ENCODE results near the gene BCL11A.

The BCL11A gene

DNA sequence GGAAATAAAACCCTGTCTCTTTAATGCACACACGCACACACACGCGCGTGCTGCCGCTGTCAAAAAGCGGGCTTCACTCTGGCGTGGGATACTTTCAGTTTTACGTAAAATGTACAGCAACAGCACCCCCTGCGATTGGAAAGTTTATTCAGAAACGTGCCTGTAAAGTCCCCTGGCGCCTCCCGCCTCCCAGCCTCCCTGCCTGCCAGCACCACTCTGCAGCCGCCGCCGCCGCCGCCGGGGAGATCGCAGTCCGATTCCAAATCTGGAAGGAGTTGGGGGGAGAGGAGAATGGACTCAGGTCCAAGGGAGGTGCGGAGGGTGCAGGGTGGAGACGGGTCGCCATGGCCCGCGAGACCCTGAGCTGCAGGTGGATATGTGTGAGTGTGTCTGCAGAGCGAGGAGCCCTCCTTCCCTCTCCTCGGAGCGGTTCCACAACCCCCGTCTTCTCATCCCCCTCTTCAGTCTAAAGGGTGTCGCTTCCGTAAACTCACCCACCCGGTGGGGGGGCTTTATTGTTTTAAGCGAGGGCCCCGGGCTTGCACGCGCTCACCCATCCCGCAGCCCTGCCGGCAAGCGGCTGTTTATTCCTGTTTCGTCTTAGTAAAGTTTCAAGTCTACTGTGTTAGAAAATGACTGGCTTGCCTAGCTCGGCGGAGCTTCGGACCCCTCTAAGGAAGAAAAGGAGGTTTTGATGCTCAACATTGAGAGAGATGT lies 1.8 kb upstream of the BCL11A start:
- H3K9me3 ChIP-seq (ENCODE audit: severe bottlenecking), result no peaks in the 10 kb centered on the region
- DNase-seq, result peak; percentile 83

DNA sequence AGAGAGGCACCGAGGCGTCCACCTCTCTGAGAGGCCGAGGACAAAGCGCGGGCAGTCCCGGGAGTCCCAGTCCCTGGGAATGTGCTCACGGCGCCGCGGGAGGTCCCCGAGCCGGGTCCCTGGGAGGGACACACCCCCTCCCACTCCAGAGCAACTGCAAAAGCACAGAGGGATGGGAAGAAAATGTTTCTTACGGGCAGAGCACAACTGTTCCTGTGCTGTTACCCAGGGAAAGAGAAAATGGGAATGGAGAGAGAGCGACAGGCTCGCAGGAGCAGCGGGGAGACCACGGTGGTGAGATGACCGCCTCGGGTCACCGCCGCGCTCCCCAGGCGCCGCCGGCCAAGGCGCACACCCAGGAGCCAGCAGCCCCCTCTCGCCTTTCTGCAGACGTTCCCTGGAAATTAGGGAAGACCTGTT lies 1.2 kb upstream of the BCL11A start:
- peak overlapping the region; percentile 63 for H3K27ac ChIP-seq

More for the DNA sequence above, 1.8 kb upstream of the BCL11A start:
- H3K4me3 ChIP-seq (ENCODE audit: low read depth, low read length), result peak overlapping the region; percentile 71
- H3K27me3 ChIP-seq (ENCODE audit: insufficient read depth, low read depth, severe bottlenecking), result peaks cover 3% of the 10 kb centered on the region
- H3K36me3 ChIP-seq, result peaks cover under 1% of the 10 kb centered on the region; the same call in 1 of the 2 replicates
- TF ChIP-seq, protein P1, sequence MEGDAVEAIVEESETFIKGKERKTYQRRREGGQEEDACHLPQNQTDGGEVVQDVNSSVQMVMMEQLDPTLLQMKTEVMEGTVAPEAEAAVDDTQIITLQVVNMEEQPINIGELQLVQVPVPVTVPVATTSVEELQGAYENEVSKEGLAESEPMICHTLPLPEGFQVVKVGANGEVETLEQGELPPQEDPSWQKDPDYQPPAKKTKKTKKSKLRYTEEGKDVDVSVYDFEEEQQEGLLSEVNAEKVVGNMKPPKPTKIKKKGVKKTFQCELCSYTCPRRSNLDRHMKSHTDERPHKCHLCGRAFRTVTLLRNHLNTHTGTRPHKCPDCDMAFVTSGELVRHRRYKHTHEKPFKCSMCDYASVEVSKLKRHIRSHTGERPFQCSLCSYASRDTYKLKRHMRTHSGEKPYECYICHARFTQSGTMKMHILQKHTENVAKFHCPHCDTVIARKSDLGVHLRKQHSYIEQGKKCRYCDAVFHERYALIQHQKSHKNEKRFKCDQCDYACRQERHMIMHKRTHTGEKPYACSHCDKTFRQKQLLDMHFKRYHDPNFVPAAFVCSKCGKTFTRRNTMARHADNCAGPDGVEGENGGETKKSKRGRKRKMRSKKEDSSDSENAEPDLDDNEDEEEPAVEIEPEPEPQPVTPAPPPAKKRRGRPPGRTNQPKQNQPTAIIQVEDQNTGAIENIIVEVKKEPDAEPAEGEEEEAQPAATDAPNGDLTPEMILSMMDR (IDR thresholded peaks at IDR 0.05; ENCODE audit: low read depth, low read length), result peak; percentile 43; the same call in 1 of the 2 replicates
- peak overlapping the region; percentile 20; the same call in 1 of the 2 replicates for H3K27ac ChIP-seq

DNA sequence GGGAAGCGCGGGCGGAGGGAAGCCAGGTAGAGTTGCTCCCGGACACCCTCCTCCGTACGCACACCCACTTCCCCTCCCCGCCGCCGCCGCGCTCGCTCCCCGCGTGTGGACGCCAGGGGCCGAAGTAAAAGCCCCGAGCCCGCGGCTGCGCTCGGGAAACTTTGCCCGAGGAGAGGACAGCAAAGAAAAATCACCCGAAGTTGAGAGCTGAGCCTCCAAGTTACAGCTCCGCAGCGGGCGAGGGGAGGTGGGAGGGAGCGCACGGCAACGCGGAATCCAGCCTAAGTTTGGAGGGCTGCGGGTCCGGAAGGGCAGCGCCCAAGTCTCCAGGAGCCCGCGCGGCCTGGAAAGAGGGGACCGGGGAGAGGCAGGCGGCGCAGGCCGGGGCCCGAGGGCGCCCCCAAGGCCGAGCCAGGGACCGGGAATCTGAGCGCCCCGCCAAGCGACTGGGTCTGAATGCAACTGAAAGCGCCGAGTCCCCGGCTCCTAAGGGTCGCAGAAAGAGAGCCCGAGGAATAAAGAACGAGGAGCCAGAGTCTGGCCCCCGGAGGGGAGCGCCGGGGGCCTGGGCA lies 706 bp upstream of the BCL11A start:
- Histone ChIP-seq H3K4me3 (ENCODE audit: low read depth, low read length) (peak overlapping the region; percentile 71), H3K9me3 (ENCODE audit: severe bottlenecking) (no peaks in the 10 kb centered on the region), H3K27ac (peak overlapping the region; percentile 63), H3K27me3 (ENCODE audit: insufficient read depth, low read depth, severe bottlenecking) (peaks cover 3% of the 10 kb centered on the region), H3K36me3 (peaks cover 6% of the 10 kb centered on the region)
- TF ChIP-seq, protein P1 (IDR thresholded peaks at IDR 0.05; ENCODE audit: low read depth, low read length), result no peak
- peak; percentile 64 for DNase-seq

More for the DNA sequence above, 1.2 kb upstream of the BCL11A start:
- DNase-seq, result peak; percentile 63
- peaks cover 6% of the 10 kb centered on the region for H3K36me3 ChIP-seq
- TF ChIP-seq, protein P1 (IDR thresholded peaks at IDR 0.05; ENCODE audit: low read depth, low read length), result no peak
- peak overlapping the region; percentile 71 for H3K4me3 ChIP-seq (ENCODE audit: low read depth, low read length)
- H3K27me3 ChIP-seq (ENCODE audit: insufficient read depth, low read depth, severe bottlenecking), result peaks cover 3% of the 10 kb centered on the region
- no peaks in the 10 kb centered on the region for H3K9me3 ChIP-seq (ENCODE audit: severe bottlenecking)

GRCh38 chr2:60552851-60553494 lies 481 bp downstream of the BCL11A start:
- TF ChIP-seq, protein P1 (IDR thresholded peaks at IDR 0.05; ENCODE audit: low read depth, low read length), result no peak
- no peak for DNase-seq
- peak overlapping the region; percentile 71 for H3K4me3 ChIP-seq (ENCODE audit: low read depth, low read length)
- peaks cover 3% of the 10 kb centered on the region for H3K27me3 ChIP-seq (ENCODE audit: insufficient read depth, low read depth, severe bottlenecking)
- peak overlapping the region; percentile 63 for H3K27ac ChIP-seq
- peaks cover 6% of the 10 kb centered on the region for H3K36me3 ChIP-seq
- no peaks in the 10 kb centered on the region for H3K9me3 ChIP-seq (ENCODE audit: severe bottlenecking)

DNA sequence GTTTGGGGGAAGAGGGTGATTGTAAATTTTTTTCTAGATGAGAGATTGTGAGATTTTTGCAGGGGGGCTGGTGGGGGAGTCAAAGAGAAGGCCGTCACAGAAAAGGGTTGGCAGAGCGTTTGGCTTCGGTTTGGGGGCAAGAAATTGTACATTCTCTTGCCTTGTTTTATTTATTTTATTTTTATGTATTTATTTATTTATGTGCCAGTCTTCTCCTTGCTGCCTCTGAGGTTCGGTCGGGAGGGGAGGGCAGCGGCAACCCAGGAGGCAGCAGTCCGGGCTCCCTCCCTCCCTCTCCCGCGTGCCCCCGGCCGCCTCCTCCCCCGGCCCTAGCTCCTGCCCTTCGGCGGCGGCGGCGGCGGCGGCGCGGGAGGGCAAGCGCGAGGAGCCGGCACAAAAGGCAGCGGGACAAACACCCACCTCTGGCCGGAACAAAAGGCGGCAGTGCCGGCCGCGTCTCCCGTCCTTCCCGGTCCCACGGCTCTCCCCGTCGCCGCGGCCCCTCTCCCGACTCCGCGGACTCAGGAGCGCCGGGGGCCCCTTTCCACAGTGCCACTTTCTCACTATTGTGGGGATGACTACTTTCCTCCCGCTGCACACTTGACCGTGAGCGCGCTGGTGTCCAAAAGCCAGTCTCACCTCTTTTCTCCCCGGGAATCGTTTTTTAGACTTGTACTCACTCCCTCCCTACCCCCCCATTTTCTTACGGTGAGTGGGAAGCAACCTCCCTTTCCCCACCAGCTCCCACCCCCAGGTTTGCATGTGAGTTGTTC lies 1.2 kb downstream of the BCL11A start:
- TF ChIP-seq, protein P1 (IDR thresholded peaks at IDR 0.05; ENCODE audit: low read depth, low read length), result no peak
- no peaks in the 10 kb centered on the region for H3K9me3 ChIP-seq (ENCODE audit: severe bottlenecking)
- DNase-seq, result peak; percentile 56
- H3K27me3 ChIP-seq (ENCODE audit: insufficient read depth, low read depth, severe bottlenecking), result peaks cover 3% of the 10 kb centered on the region
- peaks cover 6% of the 10 kb centered on the region for H3K36me3 ChIP-seq
- H3K27ac ChIP-seq, result peak overlapping the region; percentile 63
- peak overlapping the region; percentile 71 for H3K4me3 ChIP-seq (ENCODE audit: low read depth, low read length)

Data from WERI-Rb-1 (cell line).